ENCODE results near the gene VPS50.

GRCh38 chr7:93231799-93232672 is at the start of gene VPS50:
- peak; percentile 88 for TF ChIP-seq MYC (IDR thresholded peaks at IDR 0.05; ENCODE audit: low read depth, low read length)
- TF ChIP-seq CTCF (IDR thresholded peaks at IDR 0.05; ENCODE audit: low read depth, low read length) = no peak
- peak; percentile 98 for TF ChIP-seq MAX (IDR thresholded peaks at IDR 0.05; ENCODE audit: low read depth, low read length)

All from NB4 (cell line).